NCI-H226 (cell line): ENCODE results near the gene RPS23.
A peak's percentile ranks its signal among the peaks of the same experiment; 100 is the strongest.
"Not testable (repeated sequence)": the region's sequence is repeated elsewhere in the genome, so short reads cannot be mapped to it uniquely, and the experiment has no call there.

ENCODE experiments used
- DNase-seq: peaks from one replicate; pipeline ENCODE4 v3.0.0-alpha.2; 2015

The RPS23 gene

GRCh38 chr5:82287625-82288024 is 9.5 kb upstream of the RPS23 start:
- no peak for DNase-seq

- DNase-seq = no peak
Observed at GRCh38 chr5:82285206-82285605, 7.1 kb upstream of the RPS23 start.

DNA sequence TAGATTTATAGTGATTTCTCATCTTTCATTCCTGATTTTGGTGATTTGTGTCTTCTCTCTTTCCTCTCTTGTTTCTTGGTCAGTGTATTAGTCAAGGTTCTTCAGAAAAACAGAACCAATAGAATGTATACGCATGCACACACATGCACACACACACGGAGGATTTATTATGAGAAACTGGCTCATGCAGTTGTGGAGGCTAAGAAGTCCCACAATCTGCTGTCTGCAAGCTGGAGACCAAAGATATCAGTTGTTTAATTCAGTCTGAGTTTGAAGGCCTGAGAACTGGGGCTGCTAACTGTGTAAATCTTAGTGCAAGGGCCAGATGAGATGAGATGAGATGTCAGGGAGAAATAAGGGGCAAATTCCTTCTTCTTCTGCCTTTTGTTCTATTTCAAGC is 5.7 kb upstream of the RPS23 start:
- no peak for DNase-seq

- DNase-seq = no peak
Observed at GRCh38 chr5:82278711-82279370, 687 bp upstream of the RPS23 start.

GRCh38 chr5:82277613-82277986 is 554 bp downstream of the RPS23 start:
- DNase-seq = no peak

DNA sequence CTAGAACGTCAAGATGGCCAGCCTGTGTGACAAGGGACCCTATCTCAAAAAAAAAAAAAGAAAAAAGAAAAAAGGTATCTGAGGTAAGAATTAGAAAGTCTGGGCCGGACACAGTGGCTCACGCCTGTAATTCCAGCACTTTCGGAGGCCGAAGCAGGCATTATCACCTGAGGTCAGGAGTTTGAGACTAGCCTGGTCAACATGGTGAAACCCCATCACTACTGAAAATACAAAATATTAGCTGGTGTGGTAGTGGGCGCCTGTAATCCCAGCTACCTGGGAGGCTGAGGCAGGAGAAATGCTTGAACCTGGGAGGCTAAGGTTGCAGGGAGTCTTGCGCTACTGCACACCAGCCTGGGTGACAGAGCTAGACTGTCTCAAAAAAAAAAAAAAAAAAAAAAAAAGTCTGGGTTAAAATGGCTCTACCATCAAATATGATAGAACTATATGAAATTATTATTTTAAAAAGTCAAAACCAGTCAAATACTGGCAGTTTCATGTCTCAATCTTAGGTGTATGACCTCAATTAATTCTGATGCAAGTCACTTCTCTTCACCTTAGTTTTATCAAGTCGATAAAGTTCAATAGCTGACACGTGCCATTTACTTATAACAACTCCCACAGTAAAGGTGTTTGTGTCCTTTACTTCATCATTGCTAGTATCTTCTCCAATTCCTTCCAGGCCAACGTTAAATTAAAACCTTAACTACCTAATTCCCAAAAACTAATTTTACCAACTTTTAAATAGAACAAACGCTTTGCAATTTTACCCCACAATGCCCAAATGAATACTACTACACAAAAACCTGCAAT is 1.1 kb downstream of the RPS23 start:
- DNase-seq = no peak

- DNase-seq = no peak
Observed at GRCh38 chr5:82275216-82275664, 2.9 kb downstream of the RPS23 start.

DNA sequence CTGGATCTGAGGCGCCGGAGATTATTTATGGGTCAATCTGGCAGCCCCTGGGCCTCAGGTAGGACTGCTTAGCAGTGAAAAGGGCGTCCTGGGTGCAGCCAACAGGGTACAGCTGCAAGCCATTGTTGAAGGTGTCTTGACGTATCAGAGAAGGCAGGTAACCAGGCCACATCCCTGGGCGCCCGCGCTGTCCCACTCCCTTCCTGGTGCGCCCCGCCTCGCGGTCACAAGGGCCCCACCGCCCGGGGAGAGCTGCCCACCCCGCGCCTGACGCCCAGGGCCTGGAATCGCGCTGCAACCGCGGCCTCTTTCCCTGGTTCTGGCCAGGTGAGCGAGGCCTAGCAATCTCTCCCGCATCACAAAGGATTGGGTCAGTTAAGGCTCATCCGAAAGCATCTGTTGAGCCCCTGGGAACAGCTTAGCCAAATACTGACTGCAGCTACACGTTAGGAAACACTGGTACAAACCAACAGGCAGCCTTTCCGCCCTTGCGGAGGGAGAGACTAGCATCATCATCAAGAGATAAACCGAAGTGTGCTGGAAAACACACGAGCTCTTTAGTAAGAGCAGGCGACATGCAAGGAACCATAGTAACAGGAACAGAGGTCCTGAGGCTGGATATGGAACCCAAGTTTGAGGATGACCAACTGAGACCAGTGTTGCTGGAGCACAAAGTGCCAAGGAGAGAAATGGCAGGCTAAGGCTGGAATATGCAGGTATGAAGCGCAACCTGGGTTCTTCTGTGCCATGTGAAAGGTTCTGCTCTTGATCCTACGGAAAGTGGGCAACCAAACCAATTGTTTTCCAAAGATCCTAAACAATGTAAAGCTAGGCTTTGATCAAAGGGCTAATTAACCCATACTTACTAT is 3.6 kb downstream of the RPS23 start:
- no peak for DNase-seq

DNA sequence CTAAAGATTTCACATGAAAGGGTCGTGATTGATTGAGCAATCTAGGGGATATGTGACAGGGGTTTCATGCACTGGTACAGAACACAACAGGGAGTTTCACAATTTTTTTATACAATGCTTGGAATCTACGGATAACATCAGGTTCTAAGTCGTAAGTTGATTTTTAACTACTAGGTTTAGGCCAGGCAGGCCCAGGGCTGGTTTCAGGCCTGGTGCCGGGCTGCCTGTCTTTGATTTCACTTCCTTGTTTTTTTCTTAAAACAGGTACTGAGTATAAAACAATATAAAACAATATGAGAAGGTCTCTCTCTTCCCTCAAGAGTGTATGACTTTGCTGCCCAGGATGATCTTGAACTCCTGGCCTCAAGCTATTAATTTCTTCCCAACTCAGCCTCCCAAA is 4.7 kb downstream of the RPS23 start:
- not testable (repeated sequence) for DNase-seq

DNA sequence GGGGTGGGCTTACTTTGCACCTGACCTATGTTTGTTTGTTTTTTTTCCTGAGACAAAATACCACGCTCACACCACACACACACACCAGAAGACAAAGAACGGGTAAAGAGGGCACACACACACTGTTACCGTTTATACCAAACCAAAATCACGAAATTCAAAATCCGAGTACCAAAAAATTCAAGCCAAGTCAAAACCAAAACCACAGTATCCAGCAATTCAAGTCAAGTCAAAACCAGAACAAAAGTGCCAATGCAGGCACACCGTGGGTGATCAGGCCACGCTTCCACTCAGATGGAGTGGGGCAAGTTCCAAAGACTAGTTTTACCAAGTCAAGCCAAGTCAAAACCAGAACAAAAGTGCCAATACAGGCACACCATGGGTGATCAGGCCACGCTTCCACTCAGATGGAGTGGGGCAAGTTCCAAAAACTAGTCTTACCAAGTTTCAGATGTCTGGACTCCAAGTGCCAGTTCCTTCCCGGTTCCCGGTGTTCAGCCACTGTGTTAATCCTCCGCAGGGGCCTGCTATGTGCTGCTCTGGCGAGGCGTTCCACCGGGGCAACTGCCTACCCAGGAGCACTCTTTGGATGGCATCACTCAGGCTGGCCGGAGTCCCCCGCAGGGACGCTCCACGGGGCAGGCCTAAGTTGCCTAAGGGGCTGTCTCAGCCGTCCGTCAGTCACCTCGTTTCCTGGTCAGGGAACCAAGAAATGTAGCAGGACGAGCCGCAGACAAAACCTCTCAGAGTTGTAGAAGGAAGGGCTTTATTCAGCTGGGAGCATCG is 5.4 kb downstream of the RPS23 start:
- DNase-seq = not testable (repeated sequence)

GRCh38 chr5:82269363-82269762 is 8.8 kb downstream of the RPS23 start:
- not testable (repeated sequence) for DNase-seq

- not testable (repeated sequence) for DNase-seq
Observed at GRCh38 chr5:82267297-82267933, 10.7 kb downstream of the RPS23 start.

DNA sequence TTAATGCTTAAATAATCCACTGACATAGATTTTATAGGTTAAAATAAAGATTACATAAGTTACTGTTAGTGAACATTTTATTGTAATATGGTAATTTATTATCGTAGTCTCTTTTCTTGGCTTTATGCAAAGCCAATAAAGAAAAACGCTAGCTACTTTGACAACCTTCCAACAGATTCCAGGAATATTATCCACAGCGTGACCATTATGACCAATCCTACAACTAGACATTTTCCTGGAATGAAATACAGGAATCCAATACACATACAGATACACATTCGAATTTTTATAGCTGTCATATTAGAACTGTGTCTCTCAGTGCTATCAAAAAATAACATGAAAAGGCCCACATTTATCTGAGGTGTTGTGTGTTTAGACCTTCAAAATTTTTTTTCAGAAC is 13.1 kb downstream of the RPS23 start:
- DNase-seq = no peak

GRCh38 chr5:82259172-82259800 is 18.9 kb downstream of the RPS23 start:
- no peak for DNase-seq

DNA sequence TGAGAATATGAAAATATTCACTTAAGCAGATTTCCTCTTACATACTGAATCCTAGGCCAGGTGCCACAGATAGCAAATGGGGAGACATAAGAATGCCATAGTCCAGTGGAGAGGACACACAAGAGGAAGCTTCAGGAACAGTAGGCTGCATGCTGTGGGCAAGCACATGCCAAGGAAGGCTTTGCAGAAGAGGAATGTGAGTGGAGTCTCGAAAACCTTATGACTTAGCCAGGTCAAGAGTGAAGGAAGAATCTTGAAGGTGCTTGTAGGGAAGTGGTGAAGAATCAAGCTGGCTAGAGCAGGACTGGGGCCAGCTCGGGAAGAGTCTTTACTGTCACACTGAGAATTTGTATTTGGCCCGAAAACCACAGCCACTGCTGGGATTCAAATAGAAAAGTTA is 20.4 kb downstream of the RPS23 start:
- no peak for DNase-seq

GRCh38 chr5:82257247-82257646 is 20.9 kb downstream of the RPS23 start:
- no peak for DNase-seq

- no peak for DNase-seq
Observed at GRCh38 chr5:82255844-82256243, 22.3 kb downstream of the RPS23 start.

DNA sequence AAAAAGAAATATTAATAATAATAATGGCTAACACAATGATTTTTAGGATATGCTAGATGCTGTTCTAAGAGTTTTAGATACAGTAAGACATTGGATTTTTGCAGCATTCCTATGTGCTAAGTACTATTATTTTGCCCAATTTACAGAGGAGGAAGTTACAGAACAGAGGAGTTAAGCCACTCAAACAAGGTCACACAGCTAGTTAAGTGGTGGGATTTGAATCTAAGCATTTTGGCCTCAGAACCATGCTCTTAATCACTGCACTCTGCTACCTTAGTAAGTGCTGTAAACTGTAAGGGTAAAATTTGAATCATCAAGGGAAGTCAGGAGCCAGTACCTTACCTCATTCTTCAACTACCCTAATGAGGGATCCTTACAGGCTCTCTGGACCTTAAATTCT is 25.4 kb downstream of the RPS23 start:
- no peak for DNase-seq

DNA sequence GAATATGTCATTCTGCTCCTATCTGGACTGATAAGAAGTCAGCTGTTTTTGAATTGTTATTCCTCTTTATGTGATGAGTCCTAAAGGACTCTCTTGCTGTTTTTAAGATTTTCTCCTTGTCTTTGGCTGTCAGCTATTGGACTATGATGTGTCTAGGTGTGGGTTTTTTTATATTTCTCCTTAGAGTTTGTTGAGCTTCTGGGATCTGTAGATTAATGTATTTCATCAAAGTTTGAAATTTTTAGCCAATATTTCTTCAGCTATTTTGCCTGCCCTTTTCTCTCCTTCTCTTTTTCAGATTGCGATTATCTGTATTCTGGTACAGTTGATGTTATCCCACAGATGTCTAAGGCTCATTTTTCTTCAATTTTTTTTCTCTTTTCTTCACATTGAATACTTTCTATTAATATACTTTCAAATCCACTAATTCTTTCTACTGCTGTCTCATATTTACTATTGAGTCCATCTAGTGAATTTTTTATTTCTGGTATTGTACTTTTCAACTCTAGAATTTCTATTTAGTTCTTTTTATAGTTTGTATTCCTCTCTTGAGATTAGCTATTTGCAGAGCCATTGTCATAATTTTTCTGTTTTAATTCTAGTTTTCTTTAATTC is 31.1 kb downstream of the RPS23 start:
- DNase-seq = peak; percentile 9

GRCh38 chr5:82244854-82245635 is 33.1 kb downstream of the RPS23 start:
- no peak for DNase-seq
